Measurements from ENCODE around the gene NUP205.

NUP205 gene

GRCh38 chr7:135616136-135616535 lies 58.4 kb downstream of the NUP205 start:
- ChIA-PET POLR2A (no interaction called here), CTCF (interaction anchor here (0.6 to 1.9 kb wide), 3 partner anchors 29 to 201 kb away, joined by 3 to 12 read pairs (median 5); no protein-coding TSS in a partner anchor)
- peaks cover 42 to 85% of the 10 kb centered on the region in 2 experiments for H3K36me3 ChIP-seq (ENCODE audit: control insufficient read depth in 2 of 2, insufficient read depth in 1 of 2, low read length in 2 of 2)

More at GRCh38 chr7:135616136-135616535, 58.4 kb downstream of the NUP205 start:
- Histone ChIP-seq H3K4me1 (ENCODE audit: control insufficient read depth, insufficient read depth, low read length) (no peaks in the 10 kb centered on the region), H3K27ac (ENCODE audit: extremely low read depth, low read depth, low read length) (no peak overlapping the region), H3K9me3 (ENCODE audit: control insufficient read depth, insufficient read depth, low read depth, low read length) (no peaks in the 10 kb centered on the region), H3K4me3 (ENCODE audit: low read depth, low read length) (no peak overlapping the region)
- TF ChIP-seq ATF2 (tag by site-specific recombination; IDR thresholded peaks at IDR 0.05; ENCODE audit: low read depth) (no peak), ZNF391 (tag by site-specific recombination; IDR thresholded peaks at IDR 0.05; ENCODE audit: borderline replicate concordance, low read depth) (no peak), ZNF670 (tag by site-specific recombination; IDR thresholded peaks at IDR 0.05; ENCODE audit: low read depth) (no peak), ZNF280C (tag by site-specific recombination; IDR thresholded peaks at IDR 0.05) (no peak), KLF7 (tag by site-specific recombination; IDR thresholded peaks at IDR 0.05; ENCODE audit: borderline replicate concordance) (no peak), CTCF (tag by site-specific recombination; IDR thresholded peaks at IDR 0.05) (no peak), ZNF660 (tag by site-specific recombination; IDR thresholded peaks at IDR 0.05) (no peak), ZNF423 (tag by site-specific recombination; IDR thresholded peaks at IDR 0.05) (no peak), ZNF654 (tag by site-specific recombination; IDR thresholded peaks at IDR 0.05; ENCODE audit: low read depth) (no peak), ZNF274 (IDR thresholded peaks at IDR 0.05; ENCODE audit: low read length) (no peak), ZNF274 (tag by site-specific recombination; IDR thresholded peaks at IDR 0.05; ENCODE audit: borderline replicate concordance) (no peak), ZNF560 (tag by site-specific recombination; IDR thresholded peaks at IDR 0.05; ENCODE audit: borderline replicate concordance) (no peak), ZSCAN16 (tag by site-specific recombination; IDR thresholded peaks at IDR 0.05) (no peak), ZNF148 (tag by site-specific recombination; IDR thresholded peaks at IDR 0.05; ENCODE audit: borderline replicate concordance) (no peak), ZBTB10 (tag by site-specific recombination; IDR thresholded peaks at IDR 0.05) (no peak), ZSCAN23 (tag by site-specific recombination; IDR thresholded peaks at IDR 0.05) (no peak), ZBTB1 (tag by site-specific recombination; IDR thresholded peaks at IDR 0.05) (no peak)

Measured in HEK293 (cell line).